H1 (cell line): ENCODE data around the gene SEC63. TPM values are rescaled to one million over a fixed set of nuclear protein-coding genes. Genes with fewer than 3 reads are reported as not detected.
A peak's percentile ranks its signal among the peaks of the same experiment; 100 is the strongest.

Source experiments
- ASH2L ChIP-seq: fragments of 200-600, 300-600 bp; sonication (generic); IDR thresholded peaks from one replicate; pipeline ENCODE4 v1.7.1; 2017; ENCODE audit warnings: low read length
- BRCA1 ChIP-seq: IDR thresholded peaks from 2 replicates; pipeline ENCODE4 v1.6.1; 2012; ENCODE audit warnings: low read depth, low read length, improper control_type of control experiment
- CBX5 ChIP-seq: fragments of 300-800, 300-1000 bp; sonication (generic); IDR thresholded peaks from 2 replicates; pipeline ENCODE4 v1.7.1; 2016; ENCODE audit warnings: antibody characterized with exemption, low read length, low read depth
- CHD2 ChIP-seq: IDR thresholded peaks from 2 replicates; pipeline ENCODE4 v1.6.1; 2012; ENCODE audit warnings: low read length, improper control_type of control experiment
- EGR1 ChIP-seq: IDR thresholded peaks from 2 replicates; pipeline ENCODE4 v1.6.1; 2011; ENCODE audit warnings: low read depth, low read length, borderline replicate concordance
- EZH2 ChIP-seq: fragments of 200-600 bp; sonication (generic); IDR thresholded peaks from 2 replicates; pipeline ENCODE4 v1.7.1; 2012; ENCODE audit warnings: low read depth, mild to moderate bottlenecking, moderate library complexity, low read length, inconsistent platforms; ENCODE audit not compliant: severe bottlenecking
- GABPA ChIP-seq: IDR thresholded peaks from 2 replicates; pipeline ENCODE4 v1.6.1; 2011; ENCODE audit warnings: mild to moderate bottlenecking, low read length, moderate library complexity, borderline replicate concordance; ENCODE audit not compliant: insufficient read depth
- MAFK ChIP-seq: IDR thresholded peaks from 2 replicates; pipeline ENCODE4 v1.6.1; 2012; ENCODE audit warnings: low read depth, mild to moderate bottlenecking, improper control_type of control experiment, low read length
- NRF1 ChIP-seq: IDR thresholded peaks from 2 replicates; pipeline ENCODE4 v1.6.1; 2011; ENCODE audit warnings: mild to moderate bottlenecking, low read depth, low read length, improper control_type of control experiment
- PHF8 ChIP-seq: fragments of 200-600 bp; sonication (generic); conservative IDR thresholded peaks from 2 replicates; pipeline ENCODE4 v1.7.1; 2012; ENCODE audit warnings: low read depth, mild to moderate bottlenecking, inconsistent platforms, low read length, moderate library complexity
- POLR2AphosphoS5 ChIP-seq: IDR thresholded peaks from 2 replicates; pipeline ENCODE4 v1.6.1; 2011; ENCODE audit warnings: low read depth, low read length
- POU5F1 ChIP-seq: IDR thresholded peaks from 2 replicates; pipeline ENCODE4 v1.6.1; 2011; ENCODE audit warnings: low read depth, mild to moderate bottlenecking, low read length, moderate library complexity
- RBBP5 ChIP-seq: IDR thresholded peaks from 2 replicates; pipeline ENCODE4 v1.7.1; 2012; ENCODE audit warnings: low read depth, mild to moderate bottlenecking, inconsistent platforms, low read length, moderate library complexity, borderline replicate concordance
- RXRA ChIP-seq: IDR thresholded peaks from 2 replicates; pipeline ENCODE4 v1.6.1; 2011; ENCODE audit warnings: low read depth, mild to moderate bottlenecking, low read length, moderate library complexity; ENCODE audit not compliant: insufficient read depth
- SAP30 ChIP-seq: fragments of 300-600 bp; sonication (generic); IDR thresholded peaks from 2 replicates; pipeline ENCODE4 v1.7.1; 2012; ENCODE audit warnings: low read length, moderate library complexity, mild to moderate bottlenecking, inconsistent platforms; ENCODE audit not compliant: insufficient read depth, insufficient replicate concordance
- SP4 ChIP-seq: IDR thresholded peaks from 2 replicates; pipeline ENCODE4 v1.6.1; 2012; ENCODE audit warnings: low read length, inconsistent platforms
- TAF1 ChIP-seq: IDR thresholded peaks from 2 replicates; pipeline ENCODE4 v1.6.1; 2011; ENCODE audit warnings: mild to moderate bottlenecking, low read depth, low read length
- TAF7 ChIP-seq: optimal IDR thresholded peaks from 2 replicates; pipeline ENCODE3; 2011; ENCODE audit warnings: low read depth, mild to moderate bottlenecking, inconsistent platforms, low read length, moderate library complexity, borderline replicate concordance
- TBP ChIP-seq: IDR thresholded peaks from 2 replicates; pipeline ENCODE4 v1.6.1; 2011; ENCODE audit warnings: low read depth, low read length, improper control_type of control experiment
- TEAD4 ChIP-seq: IDR thresholded peaks from 2 replicates; pipeline ENCODE4 v1.6.1; 2012; ENCODE audit warnings: low read depth, low read length, inconsistent platforms, mixed read lengths
- polyA plus RNA-seq, 7 experiments: library from polyadenylated mRNA; depleted of rRNA in 3 of 7; stranded (reverse) in 5 of 7; unstranded in 2 of 7; fragments of >200 nt in 5 of 7; fragments of 200-250 nt in 2 of 7; gene quantifications; 1 replicate in 5 of 7; 2 replicates in 1 of 7; 4 replicates in 1 of 7; pipeline versions ENCODE4 v1.2.1 to v1.2.3, GENCODE V29; 2011 to 2013; ENCODE audit warnings: missing spikeins in 2 of 7, mixed read lengths in 2 of 7
- total RNA-seq: library from RNA; stranded (reverse); fragmentation: NEBNext Ultra II Directional; extraction: Animal tissue kit (Norgen Biotek cat#: 25700); gene quantifications from 2 replicates; pipeline ENCODE4 v1.2.1, GENCODE V29; 2021

SEC63 gene
- total and polyA plus RNA-seq, 2 of the 8 experiments (the other 6 are each of a cell fraction or from before 2014, with no cell fraction given) = 17.3 to 121 TPM

DNA sequence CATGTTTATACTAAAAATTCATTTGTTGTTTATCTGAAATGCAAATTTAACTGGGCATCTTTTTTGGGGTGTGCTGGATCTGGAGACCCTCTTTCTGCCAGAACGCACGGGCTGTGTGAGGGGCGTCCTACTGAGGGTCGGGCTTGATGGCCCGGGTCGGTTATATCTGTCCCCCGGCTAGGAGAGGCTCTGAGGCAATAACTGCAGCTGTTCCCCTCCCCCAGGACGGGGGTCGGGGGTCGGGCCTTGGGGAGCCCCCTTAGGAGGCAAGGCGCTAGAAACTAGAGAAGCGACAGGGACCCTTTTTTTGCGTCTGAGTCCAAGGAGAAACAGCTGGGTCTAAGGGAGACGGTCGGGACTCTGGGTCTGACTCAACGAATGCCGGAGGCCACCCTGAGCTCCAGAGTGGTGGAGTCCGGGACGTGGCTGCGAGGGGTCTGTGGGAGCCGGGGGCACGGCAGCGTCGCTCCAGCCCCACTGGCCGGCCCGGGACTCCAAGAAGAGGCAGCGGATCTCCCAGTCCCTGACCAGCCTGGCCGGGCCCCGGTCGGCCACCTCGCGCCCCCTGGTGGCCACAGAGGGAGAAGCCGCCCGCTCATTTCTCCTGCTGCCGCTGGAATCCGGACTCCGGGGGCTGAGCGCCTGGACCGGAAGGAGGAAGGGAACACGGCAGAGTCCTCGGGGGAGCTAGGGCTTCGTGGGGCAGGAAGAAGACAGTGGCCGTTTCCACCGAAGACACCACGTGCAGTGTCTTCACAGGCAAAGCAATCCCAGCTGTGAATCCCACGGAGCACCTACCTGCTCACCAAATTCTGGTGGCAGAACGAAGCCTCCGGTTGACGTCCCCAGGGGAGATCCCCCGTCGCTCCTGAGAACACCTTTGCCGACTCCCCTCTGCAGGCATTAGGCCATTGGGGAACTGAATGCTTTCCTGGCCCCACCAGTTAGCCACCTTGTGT lies 109.9 kb downstream of the SEC63 start (continued):
- TF ChIP-seq BRCA1 = no peak; the same call in 1 of the 2 replicates
- peak; percentile 69; the same call in 1 of the 2 replicates for TF ChIP-seq RBBP5
- TF ChIP-seq RXRA = 0 out of 2 replicates have a peak, but pooled peaks have one; percentile 10
- TF ChIP-seq GABPA = no peak
- peak; percentile 24; the same call in 1 of the 2 replicates for TF ChIP-seq TAF1
- TF ChIP-seq SAP30 = no peak
- no peak for TF ChIP-seq SP4
- TF ChIP-seq ASH2L = peak; percentile 54
- no peak for TF ChIP-seq POU5F1
- no peak for TF ChIP-seq MAFK
- TF ChIP-seq PHF8 = no peak; the same call in 1 of the 2 replicates
- 0 out of 2 replicates have a peak, but pooled peaks have one; percentile 25 for TF ChIP-seq EGR1
- 0 out of 2 replicates have a peak, but pooled peaks have one; percentile 29 for TF ChIP-seq TBP
- 0 out of 2 replicates have a peak, but pooled peaks have one; percentile 36 for TF ChIP-seq POLR2AphosphoS5
- no peak for TF ChIP-seq NRF1
- no peak for TF ChIP-seq TAF7
- peak; percentile 74 for TF ChIP-seq TEAD4
- no peak for TF ChIP-seq CBX5
- TF ChIP-seq EZH2 = no peak
- no peak for TF ChIP-seq CHD2
